PFSK-1 (cell line): ENCODE data around the gene GKN1.

Source experiments
- FOXP2 ChIP-seq: optimal IDR thresholded peaks from 2 replicates; pipeline ENCODE3; 2011; ENCODE audit warnings: borderline replicate concordance, control low read depth, inconsistent platforms; ENCODE audit not compliant: insufficient read depth; ENCODE audit errors: extremely low read length, extremely low read depth
- POLR2AphosphoS5 ChIP-seq: IDR thresholded peaks from 2 replicates; pipeline ENCODE4 v1.6.1; 2012; ENCODE audit warnings: low read depth, mild to moderate bottlenecking, control low read depth, low read length, moderate library complexity
- SIN3A ChIP-seq: IDR thresholded peaks from 2 replicates; pipeline ENCODE4 v1.6.1; 2012; ENCODE audit warnings: mild to moderate bottlenecking, low read length, moderate library complexity, borderline replicate concordance; ENCODE audit not compliant: insufficient read depth
- TAF1 ChIP-seq: IDR thresholded peaks from 2 replicates; pipeline ENCODE4 v1.6.1; 2012; ENCODE audit warnings: low read length, control low read depth, borderline replicate concordance; ENCODE audit not compliant: insufficient read depth
- TF ChIP-seq, protein P1 (sequence below), 2 experiments: IDR thresholded peaks; 2 replicates each; pipeline versions ENCODE4 v1.6.1 to v1.8.0; 2011 to 2012; ENCODE audit warnings: low read depth in 2 of 2, low read length in 2 of 2, control low read depth in 1 of 2, inconsistent platforms in 1 of 2, mild to moderate bottlenecking in 1 of 2, moderate library complexity in 1 of 2; ENCODE audit not compliant: insufficient read depth in 1 of 2

The GKN1 gene

DNA sequence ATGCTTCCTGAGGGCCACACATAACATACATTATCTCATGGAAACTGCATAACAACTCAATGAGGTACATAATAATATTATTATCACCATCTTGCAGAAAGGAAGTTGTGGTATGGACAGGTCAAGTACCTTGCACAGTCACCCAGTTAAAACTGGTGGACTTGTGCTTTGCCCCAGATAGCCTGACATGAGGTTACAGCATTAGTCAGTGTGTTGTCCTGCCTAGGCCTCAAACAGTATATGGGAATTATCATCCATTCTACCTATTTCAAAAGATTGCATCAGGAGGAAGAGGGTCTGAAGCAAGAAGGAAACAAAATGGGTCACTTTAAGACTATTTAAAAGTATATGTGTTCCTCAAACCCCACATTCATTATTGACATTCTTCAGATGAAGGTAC lies 33.2 kb downstream of the GKN1 start:
- TF ChIP-seq SIN3A, result no peak
- TF ChIP-seq, protein P1, sequence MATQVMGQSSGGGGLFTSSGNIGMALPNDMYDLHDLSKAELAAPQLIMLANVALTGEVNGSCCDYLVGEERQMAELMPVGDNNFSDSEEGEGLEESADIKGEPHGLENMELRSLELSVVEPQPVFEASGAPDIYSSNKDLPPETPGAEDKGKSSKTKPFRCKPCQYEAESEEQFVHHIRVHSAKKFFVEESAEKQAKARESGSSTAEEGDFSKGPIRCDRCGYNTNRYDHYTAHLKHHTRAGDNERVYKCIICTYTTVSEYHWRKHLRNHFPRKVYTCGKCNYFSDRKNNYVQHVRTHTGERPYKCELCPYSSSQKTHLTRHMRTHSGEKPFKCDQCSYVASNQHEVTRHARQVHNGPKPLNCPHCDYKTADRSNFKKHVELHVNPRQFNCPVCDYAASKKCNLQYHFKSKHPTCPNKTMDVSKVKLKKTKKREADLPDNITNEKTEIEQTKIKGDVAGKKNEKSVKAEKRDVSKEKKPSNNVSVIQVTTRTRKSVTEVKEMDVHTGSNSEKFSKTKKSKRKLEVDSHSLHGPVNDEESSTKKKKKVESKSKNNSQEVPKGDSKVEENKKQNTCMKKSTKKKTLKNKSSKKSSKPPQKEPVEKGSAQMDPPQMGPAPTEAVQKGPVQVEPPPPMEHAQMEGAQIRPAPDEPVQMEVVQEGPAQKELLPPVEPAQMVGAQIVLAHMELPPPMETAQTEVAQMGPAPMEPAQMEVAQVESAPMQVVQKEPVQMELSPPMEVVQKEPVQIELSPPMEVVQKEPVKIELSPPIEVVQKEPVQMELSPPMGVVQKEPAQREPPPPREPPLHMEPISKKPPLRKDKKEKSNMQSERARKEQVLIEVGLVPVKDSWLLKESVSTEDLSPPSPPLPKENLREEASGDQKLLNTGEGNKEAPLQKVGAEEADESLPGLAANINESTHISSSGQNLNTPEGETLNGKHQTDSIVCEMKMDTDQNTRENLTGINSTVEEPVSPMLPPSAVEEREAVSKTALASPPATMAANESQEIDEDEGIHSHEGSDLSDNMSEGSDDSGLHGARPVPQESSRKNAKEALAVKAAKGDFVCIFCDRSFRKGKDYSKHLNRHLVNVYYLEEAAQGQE (IDR thresholded peaks at IDR 0.05; ENCODE audit: insufficient read depth in 1 of 2, low read depth in 2 of 2, low read length in 2 of 2), result no peak
- no peak for TF ChIP-seq POLR2AphosphoS5
- TF ChIP-seq FOXP2, result no peak
- TF ChIP-seq TAF1, result no peak

DNA sequence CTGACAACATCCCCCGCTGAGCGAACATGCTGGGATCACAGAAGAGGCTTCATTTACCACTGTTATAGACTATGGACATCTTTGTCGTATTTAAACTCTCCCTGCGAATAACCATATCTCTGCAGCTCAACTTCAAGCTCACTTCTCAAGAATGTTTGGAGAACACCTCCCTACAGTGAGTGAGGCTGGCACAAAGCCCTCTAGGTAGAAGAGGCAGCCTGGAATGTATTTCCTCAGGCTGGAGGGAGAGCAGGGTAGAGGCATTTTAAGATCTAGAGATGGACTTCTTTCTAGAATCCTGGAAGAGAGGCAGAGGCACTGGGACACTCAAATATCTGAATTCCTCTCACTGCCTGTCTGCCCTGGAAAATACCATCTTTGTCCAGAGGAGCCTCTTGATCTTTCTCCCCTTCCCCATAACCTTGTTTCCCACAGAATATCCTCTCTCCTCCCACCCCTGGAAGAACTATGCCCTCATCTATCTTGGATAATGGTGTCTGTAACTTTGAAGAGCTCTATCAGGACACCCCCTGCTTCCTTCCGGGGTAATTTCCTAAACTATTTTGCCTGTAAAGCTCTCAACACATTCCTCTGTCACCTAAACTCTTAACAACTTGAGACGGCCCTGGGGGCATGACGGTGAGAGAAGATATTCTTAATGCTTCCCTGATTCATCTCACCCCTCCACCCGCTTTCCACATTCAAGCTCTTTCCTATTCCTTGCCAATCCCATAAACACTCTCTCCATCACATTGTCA lies 36.2 kb downstream of the GKN1 start:
- TF ChIP-seq FOXP2, result no peak
- TF ChIP-seq, protein P1 (IDR thresholded peaks at IDR 0.05; ENCODE audit: insufficient read depth in 1 of 2, low read depth in 2 of 2, low read length in 2 of 2), result no peak
- TF ChIP-seq TAF1, result no peak
- no peak for TF ChIP-seq SIN3A
- TF ChIP-seq POLR2AphosphoS5, result no peak

DNA sequence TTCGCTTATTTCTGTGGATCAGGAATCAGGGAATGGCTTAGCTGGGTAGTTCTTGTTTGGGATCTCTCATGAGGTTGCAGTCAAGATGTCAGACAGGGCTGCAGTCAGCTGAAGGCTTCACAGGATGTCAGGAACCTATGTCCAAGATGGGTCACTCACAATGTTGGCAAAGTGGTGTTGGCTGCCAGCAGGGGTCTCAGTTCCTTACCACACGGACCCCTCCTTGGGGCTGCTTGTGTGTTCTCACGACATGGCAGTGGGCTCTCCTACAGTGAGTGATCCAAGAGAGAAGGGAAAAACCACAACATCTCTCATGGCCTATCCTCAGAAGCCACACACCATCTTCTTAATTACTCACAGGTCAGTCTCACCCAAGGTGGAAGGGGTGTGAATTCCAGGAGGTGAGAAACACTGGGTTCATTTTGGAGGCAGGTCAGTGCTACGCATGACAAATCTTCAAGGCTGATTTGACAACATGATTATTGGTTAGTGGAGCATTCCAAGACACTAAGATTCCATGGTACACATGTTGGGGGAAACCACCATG lies 37.2 kb downstream of the GKN1 start:
- no peak for TF ChIP-seq FOXP2

DNA sequence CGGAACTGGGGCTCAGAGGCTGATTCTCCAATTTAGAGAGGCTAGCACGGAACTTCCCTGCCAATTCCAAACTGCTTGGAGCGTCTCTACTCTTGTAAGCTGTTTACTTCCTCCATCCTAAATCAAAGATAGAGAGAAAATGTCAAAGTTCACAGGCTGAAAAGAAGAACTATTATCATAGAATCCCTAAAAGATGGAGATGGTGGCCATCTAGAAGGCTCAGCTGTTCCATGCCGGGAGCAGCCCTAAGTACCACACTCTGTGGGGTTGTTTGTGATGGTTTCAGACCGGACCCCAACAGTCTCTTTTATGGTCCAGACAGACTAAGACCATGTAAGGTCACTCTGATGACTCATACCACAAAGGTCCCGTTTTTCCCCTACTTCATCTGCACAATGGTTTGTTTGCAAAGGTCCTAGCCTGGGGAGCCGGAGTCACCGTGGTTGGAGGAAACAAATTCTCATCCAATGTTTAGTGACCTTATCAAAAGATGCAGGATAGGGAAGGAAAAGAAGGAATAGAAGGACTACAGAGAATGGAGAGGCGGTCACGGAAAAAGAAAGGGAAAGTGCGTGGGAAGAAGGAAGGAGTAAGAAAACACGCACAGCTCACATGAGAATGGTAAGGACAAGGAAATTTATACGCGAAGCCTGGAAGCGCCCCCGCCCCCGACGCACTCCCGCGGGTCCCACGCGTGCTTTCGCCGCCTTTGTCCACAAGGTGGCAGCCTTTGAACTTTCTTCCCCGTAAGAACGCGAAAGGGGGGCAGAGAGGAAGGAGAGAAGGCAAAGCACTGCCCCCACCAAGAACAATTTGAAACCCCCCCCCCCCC lies 38.1 kb downstream of the GKN1 start:
- TF ChIP-seq FOXP2 (no peak), POLR2AphosphoS5 (no peak), TAF1 (no peak; the same call in 1 of the 2 replicates), SIN3A (no peak)
- TF ChIP-seq, protein P1 (IDR thresholded peaks at IDR 0.05; ENCODE audit: insufficient read depth in 1 of 2, low read depth in 2 of 2, low read length in 2 of 2), result no peak

DNA sequence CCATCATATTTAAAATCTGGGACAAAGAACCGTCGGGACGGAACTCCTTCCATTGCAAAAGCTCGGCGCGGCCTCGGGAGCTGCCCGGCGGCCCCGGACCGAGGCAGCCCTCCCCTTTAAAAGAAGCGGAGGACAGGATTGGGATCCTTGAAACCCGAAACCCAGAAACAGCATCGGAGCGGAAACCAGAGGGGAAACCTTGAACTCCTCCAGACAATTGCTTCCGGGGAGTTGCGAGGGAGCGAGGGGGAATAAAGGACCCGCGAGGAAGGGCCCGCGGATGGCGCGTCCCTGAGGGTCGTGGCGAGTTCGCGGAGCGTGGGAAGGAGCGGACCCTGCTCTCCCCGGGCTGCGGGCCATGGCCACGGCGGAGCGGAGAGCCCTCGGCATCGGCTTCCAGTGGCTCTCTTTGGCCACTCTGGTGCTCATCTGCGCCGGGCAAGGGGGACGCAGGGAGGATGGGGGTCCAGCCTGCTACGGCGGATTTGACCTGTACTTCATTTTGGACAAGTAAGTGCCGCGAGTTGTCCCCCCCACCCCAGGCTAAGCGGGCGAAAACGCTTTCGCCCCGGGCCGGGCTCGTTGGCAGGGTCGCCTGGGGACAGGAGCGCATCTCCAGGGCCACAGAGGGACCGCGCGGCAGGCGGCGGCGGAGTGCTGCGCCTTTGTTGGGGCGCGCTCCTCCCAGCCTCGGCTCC lies 38.9 kb downstream of the GKN1 start, which contains the start of gene ANTXR1:
TSS of gene ANTXR1 (plus strand) at position 38 of the 698 bp plus-strand sequence. CDS start at position 359, 321 bp downstream.
- TF ChIP-seq FOXP2, result no peak
- 0 out of 2 replicates have a peak, but pooled peaks have one; percentile 24 for TF ChIP-seq POLR2AphosphoS5
- peak; percentile 35; the same call in 1 of the 2 replicates for TF ChIP-seq TAF1
